ENCODE measurements around the gene SPATC1L.
"Not testable (repeated sequence)": the region's sequence is repeated elsewhere in the genome, so short reads cannot be mapped to it uniquely, and the experiment has no call there.

The SPATC1L gene

DNA sequence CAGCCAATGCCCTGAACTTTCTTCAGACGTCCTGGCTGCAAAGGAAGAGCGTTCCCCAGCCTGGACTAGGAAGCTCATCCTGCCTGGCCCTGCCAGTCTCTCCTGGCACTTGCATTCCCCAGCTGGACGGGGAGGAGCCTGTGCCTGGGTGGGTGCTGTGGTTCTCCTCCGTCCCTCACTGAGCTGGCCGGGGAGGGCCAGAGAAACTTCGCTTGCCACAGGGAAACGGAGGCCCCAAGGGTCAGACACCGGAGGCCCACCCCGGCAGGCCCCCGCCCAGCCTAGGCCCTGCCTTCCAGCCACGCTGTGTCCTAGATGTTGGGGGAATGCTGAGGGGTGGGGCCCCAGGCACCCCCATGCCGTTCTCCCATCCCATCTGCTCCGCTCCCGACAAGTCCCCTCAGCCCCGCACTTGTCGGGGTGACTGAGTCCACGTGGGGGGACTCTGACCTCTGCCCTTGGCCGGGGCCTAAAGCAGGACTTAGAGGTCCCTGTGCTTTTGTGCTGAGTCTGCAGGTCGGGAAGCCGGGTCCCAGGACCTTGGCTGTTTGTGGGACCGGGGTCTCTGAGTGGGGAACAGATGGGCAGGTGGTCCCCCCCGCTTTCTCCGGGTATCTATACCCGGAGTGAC is 33.7 kb downstream of the SPATC1L start:
- no peak for DNase-seq (ENCODE audit: low spot score)

DNA sequence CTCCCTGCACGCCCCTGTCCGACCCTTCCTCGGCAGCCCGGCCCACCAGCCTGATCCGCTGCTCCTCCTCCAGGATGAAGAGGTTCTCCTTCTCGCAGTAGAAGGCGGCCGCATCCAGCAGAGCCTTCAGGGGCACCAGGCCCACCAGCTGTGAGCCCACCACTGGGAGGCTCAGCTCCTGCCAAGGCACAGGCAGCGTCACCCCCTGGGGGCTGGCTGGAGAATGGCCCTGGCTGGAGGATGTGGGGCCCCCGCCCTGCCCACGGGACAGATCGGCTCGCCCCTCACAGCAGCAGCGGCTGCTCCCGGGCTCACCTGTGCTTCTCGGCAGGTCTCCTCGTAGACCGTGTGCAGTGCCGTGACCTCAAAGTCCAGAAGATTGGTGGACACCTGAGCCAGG is 34.2 kb downstream of the SPATC1L start:
- DNase-seq (ENCODE audit: low spot score): no peak

DNA sequence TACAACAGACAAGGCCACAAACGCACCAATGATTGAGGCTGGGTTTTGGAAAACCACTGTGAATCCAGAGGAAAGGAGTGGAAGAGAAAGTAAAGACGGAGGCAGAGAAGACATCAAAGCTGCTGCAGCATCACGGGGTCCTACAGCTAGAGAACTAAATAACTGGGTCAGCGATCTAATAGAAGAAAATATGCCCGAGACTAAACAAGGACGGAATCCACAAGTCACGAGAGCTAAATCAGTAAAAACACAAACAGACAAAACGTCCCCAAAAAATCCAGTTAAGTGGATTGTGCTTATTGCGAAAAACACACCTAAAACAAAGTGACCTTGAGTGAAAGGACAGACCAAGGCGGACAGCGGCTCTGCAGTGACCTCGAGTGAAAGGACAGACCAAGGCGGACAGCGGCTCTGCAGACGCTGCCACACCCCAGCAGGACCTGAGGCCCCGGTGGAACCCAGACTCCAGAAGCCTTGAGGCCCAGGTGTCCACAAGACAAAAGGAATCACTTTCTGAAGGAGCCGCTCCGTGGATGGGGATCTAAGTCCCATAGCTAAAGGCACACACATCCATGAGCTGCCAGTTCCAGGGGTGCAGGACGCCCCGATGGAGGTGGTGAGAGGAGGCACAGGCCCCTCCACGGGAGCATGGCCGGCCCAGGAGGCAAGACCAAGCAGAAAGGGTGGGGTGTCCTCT is 34.9 kb downstream of the SPATC1L start:
- no peak for DNase-seq (ENCODE audit: low spot score)

- no peak for DNase-seq (ENCODE audit: low spot score)
These were observed 36.2 kb downstream of the SPATC1L start for GRCh38 chr21:46148106-46148505.

GRCh38 chr21:46147429-46147828 is 36.8 kb downstream of the SPATC1L start:
- peak; percentile 65 for DNase-seq (ENCODE audit: low spot score)

GRCh38 chr21:46146856-46147255 is 37.4 kb downstream of the SPATC1L start:
- DNase-seq (ENCODE audit: low spot score): no peak

DNA sequence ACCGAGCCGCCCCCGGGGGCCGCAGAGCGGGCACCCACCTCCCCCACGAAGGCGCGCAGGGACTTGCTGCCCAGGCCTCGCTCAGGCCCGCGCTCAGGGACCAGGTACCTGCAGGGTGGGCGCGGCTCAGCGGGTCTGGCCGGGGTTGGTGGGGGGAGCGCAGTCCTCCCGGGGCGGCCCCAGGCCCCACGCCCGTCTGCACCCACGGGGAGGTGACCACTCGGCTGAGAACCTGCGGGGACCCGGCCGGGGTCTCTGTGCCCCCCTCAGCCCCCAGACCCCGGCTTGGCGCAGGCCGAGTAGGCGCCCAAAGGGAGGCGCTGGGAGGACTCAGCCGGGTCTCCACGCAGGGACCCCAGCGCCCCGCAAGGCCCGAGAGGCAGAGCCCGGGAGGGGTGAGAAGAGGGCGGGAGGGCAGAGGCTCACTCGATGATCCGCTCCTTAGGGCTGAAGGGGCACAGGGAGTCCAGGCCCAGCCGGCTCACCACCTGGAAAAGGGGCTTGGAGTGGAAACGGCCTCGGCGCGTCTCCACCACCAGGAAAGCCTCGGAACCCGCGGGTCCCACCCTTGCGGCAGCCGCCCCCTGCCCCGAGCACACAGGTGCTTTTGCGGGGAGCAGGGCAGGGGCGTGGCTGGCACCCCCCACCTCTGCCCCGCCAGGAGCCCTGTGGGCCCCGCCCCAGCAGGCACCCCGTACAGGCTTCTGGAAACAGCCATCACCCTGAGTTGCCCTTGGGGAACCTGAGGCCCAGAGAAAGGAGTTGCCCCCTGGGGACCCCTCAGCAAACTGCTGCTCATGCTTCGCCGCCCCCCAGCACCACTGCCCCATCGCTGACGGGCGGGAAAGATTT is 38.2 kb downstream of the SPATC1L start:
- DNase-seq (ENCODE audit: low spot score): no peak

GRCh38 chr21:46145159-46145839 is 39.0 kb downstream of the SPATC1L start:
- DNase-seq (ENCODE audit: low spot score): no peak

GRCh38 chr21:46144464-46145070 is 39.7 kb downstream of the SPATC1L start:
- peak; percentile 33 for DNase-seq (ENCODE audit: low spot score)

- peak; percentile 32 for DNase-seq (ENCODE audit: low spot score)
These were observed 41.4 kb downstream of the SPATC1L start for GRCh38 chr21:46142582-46143473.

GRCh38 chr21:46141767-46142581 is 42.3 kb downstream of the SPATC1L start:
- DNase-seq (ENCODE audit: low spot score): no peak

GRCh38 chr21:46140352-46141003 is 43.8 kb downstream of the SPATC1L start:
- not testable (repeated sequence) for DNase-seq (ENCODE audit: low spot score)

GRCh38 chr21:46139686-46140085 is 44.6 kb downstream of the SPATC1L start:
- no peak for DNase-seq (ENCODE audit: low spot score)

DNA sequence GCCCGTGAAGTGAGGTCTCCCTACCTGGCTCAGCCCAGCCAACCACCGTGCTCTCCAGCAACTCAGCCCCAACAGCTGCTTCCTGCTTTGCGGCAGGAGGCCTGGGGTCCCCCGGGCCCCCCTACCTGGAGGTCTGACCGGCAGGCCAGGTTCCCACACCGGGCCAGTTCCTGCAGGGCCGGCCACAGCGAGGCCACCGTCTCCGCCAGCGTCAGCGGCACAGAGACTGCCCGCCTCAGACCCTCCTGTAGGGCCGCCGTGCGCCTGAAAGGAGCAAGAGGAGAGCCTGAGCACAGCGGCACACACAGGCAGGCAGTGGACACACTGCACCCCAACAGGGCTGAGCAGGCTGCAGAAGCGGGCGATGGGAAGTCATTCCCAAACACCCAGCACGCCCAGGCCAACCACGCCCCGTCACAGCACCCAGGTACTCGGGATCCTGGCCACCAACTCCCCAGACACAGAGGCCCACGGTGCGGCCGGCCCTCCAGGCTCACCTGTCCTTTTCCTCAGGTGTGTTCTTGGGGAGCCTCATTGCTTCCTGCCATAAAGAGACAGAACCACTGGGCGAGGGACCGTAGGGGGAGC is 45.8 kb downstream of the SPATC1L start:
- no peak for DNase-seq (ENCODE audit: low spot score)

DNA sequence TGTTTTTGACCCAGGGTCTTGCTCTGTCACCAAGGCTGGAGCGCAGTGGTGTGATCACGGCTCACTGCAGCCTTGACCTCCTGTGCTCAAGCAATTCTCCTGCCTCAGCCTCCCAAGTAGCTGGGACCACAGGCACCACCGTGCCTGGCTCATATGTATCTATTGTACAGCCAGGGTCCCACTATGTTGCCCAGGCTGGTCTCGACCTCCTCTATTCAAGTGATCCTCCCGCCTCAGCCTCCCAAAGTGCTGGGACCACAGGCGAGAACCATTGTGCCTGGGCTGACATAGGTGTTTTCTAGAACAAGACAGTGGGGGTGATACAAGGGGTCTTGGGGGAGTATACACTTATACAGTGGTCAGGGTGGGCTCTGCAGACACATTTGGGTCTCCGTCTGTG is 46.4 kb downstream of the SPATC1L start:
- DNase-seq (ENCODE audit: low spot score): no peak

- DNase-seq (ENCODE audit: low spot score): no peak
These were observed 47.4 kb downstream of the SPATC1L start for GRCh38 chr21:46136739-46137349.

GRCh38 chr21:46135782-46136395 is 48.4 kb downstream of the SPATC1L start:
- no peak for DNase-seq (ENCODE audit: low spot score)
